ENCODE results near the gene NTNG1.
"Not testable (repeated sequence)": the region's sequence is repeated elsewhere in the genome, so short reads cannot be mapped to it uniquely, and the experiment has no call there.

NTNG1 gene

GRCh38 chr1:107140703-107141490 is at the start of gene NTNG1:
Gene NTNG1 (plus strand): TSS chr1:107141039.
- DNase-seq (ENCODE audit: low read depth), result no peak

DNA sequence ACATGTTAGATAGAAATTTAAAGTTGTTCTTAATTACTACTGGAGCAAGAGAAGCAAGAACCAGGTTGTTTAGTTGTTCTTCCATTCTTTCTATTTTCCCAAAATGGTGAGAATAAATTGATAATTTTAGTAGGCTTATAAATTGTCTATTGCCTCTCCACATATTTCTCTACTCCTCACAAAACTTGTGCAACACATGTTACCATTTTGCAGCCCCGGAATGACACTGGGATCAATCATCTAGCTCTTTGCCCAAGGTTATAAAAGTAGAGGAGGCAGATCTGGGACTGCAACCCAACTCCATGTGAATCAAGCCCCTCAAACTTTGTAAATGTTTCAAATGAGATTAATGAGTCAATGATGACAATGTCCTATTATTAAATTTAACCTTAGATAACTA is 49.4 kb upstream of the NTNG1 start:
- DNase-seq (ENCODE audit: low read depth), result no peak

DNA sequence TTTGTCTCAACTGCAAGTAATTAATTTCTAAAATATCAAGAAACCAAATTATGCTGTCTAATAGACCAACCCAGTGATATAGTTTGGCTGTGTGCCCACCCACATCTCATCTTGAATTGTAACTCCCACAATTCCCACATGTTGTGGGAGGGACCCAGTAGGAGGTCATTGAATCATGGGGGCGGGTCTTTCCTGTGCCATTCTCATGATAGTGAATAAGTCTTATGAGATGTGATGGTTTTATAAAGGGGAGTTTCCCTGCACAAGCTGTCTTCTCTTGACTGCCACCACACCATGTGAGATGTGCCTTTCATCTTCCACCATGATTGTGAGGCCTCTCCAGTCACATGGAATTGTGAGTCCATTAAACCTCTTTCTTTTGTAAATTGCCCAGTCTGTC is 47.4 kb upstream of the NTNG1 start:
- not testable (repeated sequence) for DNase-seq (ENCODE audit: low read depth)

GRCh38 chr1:107095647-107096046 is 45.2 kb upstream of the NTNG1 start:
- DNase-seq (ENCODE audit: low read depth), result no peak

DNA sequence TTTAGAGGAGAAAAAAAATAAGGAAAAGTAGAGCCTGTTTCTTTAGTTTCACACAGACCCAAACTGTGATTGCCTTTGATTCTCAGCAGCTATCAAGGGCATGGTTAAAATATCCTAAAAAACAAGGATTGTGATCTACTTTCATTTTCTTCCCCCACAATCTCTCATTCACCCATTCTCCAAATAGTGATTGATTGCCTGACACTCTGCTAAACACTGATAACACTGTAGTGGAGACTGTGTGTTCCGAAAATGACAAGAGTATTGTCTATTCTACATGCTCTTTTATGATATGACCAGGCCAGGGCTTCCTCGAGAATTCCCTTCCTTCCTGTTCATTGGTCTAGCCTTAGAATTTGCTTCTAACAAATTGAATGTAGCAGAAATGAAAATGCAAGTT is 44.1 kb upstream of the NTNG1 start:
- no peak for DNase-seq (ENCODE audit: low read depth)

- DNase-seq (ENCODE audit: low read depth), result no peak
Measured at GRCh38 chr1:107098961-107099360, 41.9 kb upstream of the NTNG1 start.

DNA sequence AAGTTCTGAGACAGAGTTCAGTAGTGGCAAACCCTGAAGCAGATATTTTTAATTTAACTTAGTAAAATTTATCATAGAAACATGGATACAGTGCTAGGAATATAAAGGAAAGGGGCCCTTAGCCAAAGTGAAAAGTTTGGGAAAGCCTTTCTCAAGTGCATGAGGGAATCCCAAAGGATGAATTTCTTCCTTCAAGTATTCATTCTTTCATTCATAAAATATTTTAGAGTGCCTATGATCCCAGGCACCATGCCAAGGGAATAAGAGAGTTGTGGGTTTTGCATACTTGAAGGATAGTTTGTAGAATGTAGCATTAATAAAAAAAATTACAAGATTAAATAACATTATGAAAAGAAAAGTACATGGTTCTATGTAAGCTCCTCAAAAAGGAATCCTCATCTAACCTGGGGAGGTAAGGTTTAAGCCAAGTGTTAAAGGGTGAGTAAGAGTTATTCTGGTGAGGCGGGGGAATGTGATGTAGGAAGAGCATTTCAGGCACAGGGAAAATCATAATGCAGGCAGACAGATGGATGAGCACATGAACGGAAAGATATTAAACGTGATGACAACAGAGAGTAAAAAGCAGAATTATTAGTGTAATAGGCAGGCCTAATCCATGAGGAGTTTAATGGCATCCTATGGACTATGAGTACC is 40.4 kb upstream of the NTNG1 start:
- DNase-seq (ENCODE audit: low read depth), result no peak

- DNase-seq (ENCODE audit: low read depth), result no peak
Measured at GRCh38 chr1:107105914-107106313, 34.9 kb upstream of the NTNG1 start.

- DNase-seq (ENCODE audit: low read depth), result peak; percentile 30
Measured at GRCh38 chr1:107110326-107110725, 30.5 kb upstream of the NTNG1 start.

DNA sequence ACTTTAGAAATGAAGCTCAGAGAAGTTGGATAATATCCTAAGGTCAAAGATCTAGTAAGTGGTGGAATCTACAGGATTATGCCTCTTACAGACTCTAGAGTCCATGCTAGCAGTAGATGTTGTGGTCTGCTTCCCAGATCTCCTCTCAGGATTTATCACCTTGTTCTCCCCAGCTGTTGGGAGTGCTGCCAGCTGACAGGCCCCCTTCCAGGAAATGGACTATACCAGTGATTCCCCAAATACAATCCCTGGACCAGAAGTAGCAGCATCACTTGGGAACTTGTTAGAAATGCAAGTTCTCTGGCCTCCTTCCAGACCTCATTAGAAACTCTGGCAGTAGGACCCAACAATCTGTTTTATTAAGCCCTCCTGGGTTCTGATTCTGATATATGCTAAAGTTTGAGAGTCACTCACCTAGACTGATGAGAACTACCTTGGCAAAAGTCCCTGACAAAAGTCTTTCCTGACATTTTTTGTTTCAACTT is 24.5 kb upstream of the NTNG1 start:
- DNase-seq (ENCODE audit: low read depth), result no peak

GRCh38 chr1:107122225-107122624 is 18.6 kb upstream of the NTNG1 start:
- DNase-seq (ENCODE audit: low read depth), result no peak

- DNase-seq (ENCODE audit: low read depth), result no peak
Measured at GRCh38 chr1:107123741-107124140, 17.1 kb upstream of the NTNG1 start.

DNA sequence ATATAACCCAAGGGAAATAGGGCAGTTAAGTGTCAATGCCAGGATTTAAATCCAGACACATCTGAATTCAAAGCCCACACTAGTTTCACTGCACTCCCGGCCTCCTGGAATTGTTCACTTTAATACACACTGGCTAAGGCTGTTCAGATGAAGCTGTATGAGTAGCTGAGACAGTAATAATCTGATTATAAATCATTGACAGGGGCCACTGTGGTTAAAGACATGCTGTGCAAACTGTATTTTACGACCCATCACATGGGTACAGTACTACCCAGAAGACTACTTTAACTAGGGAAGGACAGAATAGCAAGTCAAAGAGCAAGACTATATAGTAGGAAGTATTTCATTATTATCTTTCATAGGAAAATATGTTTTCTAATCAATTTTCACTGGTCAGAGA is 16.1 kb upstream of the NTNG1 start:
- no peak for DNase-seq (ENCODE audit: low read depth)

GRCh38 chr1:107132195-107132594 is 8.6 kb upstream of the NTNG1 start:
- DNase-seq (ENCODE audit: low read depth), result no peak

DNA sequence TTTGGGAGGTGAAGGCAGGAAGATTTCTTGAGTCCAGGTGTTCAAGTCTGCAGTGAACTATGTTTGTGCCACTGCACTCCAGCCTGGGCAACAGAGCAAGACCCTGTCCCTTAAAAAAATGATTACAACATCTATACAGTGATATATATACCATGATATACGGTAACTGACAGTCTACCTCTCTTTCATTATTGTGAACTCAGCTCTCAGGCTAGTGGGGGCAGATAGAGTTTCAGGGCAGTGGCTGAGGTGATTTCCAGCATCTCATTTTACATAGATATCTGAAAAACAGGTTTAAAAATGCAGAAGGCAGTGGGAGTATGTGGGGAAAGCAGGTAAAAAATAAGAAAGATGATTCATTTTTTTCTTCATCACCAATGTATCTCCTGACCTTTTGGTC is 8.1 kb upstream of the NTNG1 start:
- no peak for DNase-seq (ENCODE audit: low read depth)

DNA sequence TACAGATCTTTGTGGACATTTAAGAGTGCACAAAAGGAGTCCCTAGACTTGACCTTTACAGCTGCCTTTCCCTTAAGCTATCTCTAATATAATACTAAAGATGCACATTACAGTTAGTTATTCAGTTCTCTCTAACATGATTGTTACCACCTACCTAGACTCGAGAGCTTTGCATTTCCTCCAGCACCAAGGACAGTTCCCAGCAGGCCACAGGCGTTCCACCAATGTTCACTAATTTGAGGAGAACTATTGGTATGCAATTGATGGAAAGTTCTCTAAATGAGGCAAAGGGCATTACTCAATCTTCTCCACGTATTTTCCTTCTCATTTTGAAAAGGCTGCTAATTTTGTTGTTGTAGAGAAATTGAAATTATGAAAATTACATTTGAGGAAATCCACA is 5.4 kb upstream of the NTNG1 start:
- DNase-seq (ENCODE audit: low read depth), result no peak

- DNase-seq (ENCODE audit: low read depth), result no peak
Measured at GRCh38 chr1:107138166-107138565, 2.7 kb upstream of the NTNG1 start.

- no peak for DNase-seq (ENCODE audit: low read depth)
Measured at GRCh38 chr1:107138767-107139445, 1.9 kb upstream of the NTNG1 start.

GRCh38 chr1:107139833-107140702 is 771 bp upstream of the NTNG1 start:
- peak; percentile 29 for DNase-seq (ENCODE audit: low read depth)

DNA sequence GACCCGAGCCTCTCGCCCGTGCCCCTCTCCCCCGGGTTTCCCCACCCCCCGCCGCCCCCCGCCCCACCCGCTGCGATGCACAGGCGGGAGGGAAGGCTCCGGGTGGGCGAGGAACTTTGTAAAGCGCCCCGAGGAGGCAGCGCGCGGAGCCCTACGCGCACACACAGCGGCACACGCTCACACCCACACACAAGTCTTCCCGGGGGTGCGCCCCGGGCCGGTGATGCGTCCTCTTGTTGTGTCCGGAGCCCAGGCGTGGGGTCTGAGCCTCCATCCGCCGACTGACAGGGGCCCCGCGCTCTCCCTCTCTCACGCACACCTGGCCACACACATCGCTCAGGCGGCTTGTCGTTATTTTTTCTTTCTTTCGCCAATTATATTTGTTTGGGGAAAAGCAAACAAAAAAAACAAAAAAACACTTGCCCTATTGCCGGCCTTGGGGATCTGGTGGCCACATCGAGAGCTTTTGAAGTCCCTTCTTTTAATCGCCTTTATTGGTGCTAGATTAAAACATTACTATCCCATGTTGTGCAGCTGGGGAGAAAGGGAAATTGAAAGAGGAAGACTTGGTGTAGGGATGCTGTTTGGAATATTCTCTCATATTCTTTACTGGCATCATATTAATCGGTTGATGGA is 770 bp downstream of the NTNG1 start:
- no peak for DNase-seq (ENCODE audit: low read depth)

DNA sequence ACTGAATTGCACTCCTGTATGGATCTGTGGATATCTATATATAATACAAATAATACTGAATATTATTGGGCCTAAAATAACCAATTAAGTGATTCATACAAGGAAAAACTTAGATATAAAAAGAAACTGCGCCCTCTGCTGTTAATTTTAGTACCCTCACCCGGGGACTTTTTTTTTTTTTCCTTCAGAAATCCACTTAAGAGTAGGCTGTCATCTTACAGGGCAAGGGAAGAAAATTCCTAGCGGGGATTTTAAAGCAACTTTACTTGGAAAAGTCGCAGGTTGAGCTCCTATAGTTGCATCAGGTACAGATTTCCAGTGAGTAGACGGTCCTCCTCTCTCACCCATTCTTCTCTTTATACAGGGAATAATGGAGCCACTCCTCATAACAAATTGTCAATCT is 1.3 kb downstream of the NTNG1 start:
- peak; percentile 29 for DNase-seq (ENCODE audit: low read depth)

GRCh38 chr1:107142666-107143065 is 1.8 kb downstream of the NTNG1 start:
- DNase-seq (ENCODE audit: low read depth), result no peak
